SK-N-MC (cell line): ENCODE data around the gene NPTX1.

ENCODE experiments used
- EZH2 ChIP-seq: fragments of 200-600 bp; sonication (generic); IDR thresholded peaks from one replicate; pipeline ENCODE4 v1.6.1; 2017; ENCODE audit warnings: antibody characterized with exemption
- FOXP2 ChIP-seq: optimal IDR thresholded peaks from 2 replicates; pipeline ENCODE3; 2011; ENCODE audit warnings: mild to moderate bottlenecking, moderate library complexity; ENCODE audit not compliant: insufficient read depth; ENCODE audit errors: extremely low read length, control extremely low read depth
- POLR2AphosphoS5 ChIP-seq: IDR thresholded peaks from 2 replicates; pipeline ENCODE4 v1.6.1; 2012; ENCODE audit warnings: mild to moderate bottlenecking, low read depth, low read length, borderline replicate concordance

DNA sequence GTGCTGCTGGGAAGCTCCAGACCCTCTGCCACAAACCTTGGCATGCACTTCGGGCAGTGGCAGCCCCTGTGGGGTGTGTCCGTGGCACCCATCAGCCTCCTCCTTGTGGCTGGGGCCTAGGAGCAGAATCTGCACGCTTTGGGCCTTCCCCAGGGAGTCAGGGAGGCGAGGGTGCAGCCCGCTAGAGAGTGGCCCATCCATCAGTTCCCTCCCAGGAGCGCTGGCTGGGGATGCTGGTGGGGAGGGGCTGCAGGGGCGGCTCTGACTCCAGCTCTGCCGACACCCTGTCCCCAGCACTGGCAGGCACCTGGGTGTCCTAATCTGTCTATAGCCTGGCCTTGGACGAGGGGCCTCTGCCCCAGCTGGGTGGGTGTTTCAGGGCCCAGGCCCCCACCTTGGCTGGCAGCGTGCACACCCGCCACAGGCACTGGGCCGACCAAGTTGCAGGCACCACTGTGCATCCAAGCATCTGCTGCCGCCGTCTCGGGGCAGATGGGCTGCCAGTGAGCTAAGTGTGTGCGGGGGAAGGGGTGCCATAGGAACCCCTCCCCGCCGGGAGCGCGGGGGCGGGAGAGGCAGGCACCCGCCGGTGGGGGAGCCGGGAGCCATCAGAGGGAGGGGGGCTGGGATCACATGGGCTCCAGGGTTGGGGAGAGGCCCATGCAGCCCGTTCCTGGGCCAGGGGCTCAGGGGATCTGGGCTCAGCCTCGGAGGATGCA lies 31.2 kb downstream of the NPTX1 start:
- TF ChIP-seq EZH2 (no peak), FOXP2 (no peak), POLR2AphosphoS5 (no peak)
